Mesenchymal stem cell (in vitro differentiated cells and primary cell): Measurements from ENCODE around the gene RIN2.

Experiments used
- DNase-seq: peaks from one replicate; pipeline ENCODE4 v3.0.0-alpha.2; 2013
- H2AFZ ChIP-seq: one replicate; pipeline ENCODE4 v1.6.1; 2013; ENCODE audit warnings: low read depth, mild to moderate bottlenecking, control low read depth, inconsistent platforms, low read length, moderate library complexity
- H2AK5ac ChIP-seq: 2 replicates; pipeline ENCODE4 v1.6.1; 2013; ENCODE audit warnings: low read length, moderate library complexity, mild to moderate bottlenecking, inconsistent platforms; ENCODE audit not compliant: severe bottlenecking
- H2BK120ac ChIP-seq: one replicate; pipeline ENCODE4 v1.6.1; 2013; ENCODE audit warnings: low read depth, mild to moderate bottlenecking, inconsistent platforms, low read length, moderate library complexity
- H2BK12ac ChIP-seq, 2 experiments: one replicate each; pipeline ENCODE4 v1.6.1; 2013; ENCODE audit warnings: inconsistent platforms in 2 of 2, low read length in 2 of 2, mild to moderate bottlenecking in 2 of 2, moderate library complexity in 2 of 2, control low read depth in 1 of 2
- H2BK15ac ChIP-seq: one replicate; pipeline ENCODE4 v1.6.1; 2013; ENCODE audit warnings: mild to moderate bottlenecking, low read depth, inconsistent platforms; ENCODE audit not compliant: poor library complexity, severe bottlenecking
- H2BK5ac ChIP-seq: 2 replicates; pipeline ENCODE4 v1.6.1; 2013; ENCODE audit warnings: low read depth, mild to moderate bottlenecking, low read length, control low read depth, inconsistent platforms; ENCODE audit not compliant: poor library complexity, severe bottlenecking
- H3K14ac ChIP-seq, 2 experiments: one replicate each; pipeline ENCODE4 v1.6.1; 2013; ENCODE audit warnings: inconsistent platforms in 2 of 2, low read length in 2 of 2, control low read depth in 1 of 2, mild to moderate bottlenecking in 1 of 2, moderate library complexity in 1 of 2
- H3K18ac ChIP-seq, 2 experiments: one replicate each; pipeline ENCODE4 v1.6.1; 2013; ENCODE audit warnings: inconsistent platforms in 2 of 2, low read length in 2 of 2, control low read depth in 1 of 2, low read depth in 1 of 2, mild to moderate bottlenecking in 1 of 2
- H3K23ac ChIP-seq, 2 experiments: one replicate each; pipeline ENCODE4 v1.6.1; 2013; ENCODE audit warnings: inconsistent platforms in 2 of 2, low read length in 2 of 2, mild to moderate bottlenecking in 2 of 2, moderate library complexity in 2 of 2, control low read depth in 1 of 2
- H3K27ac ChIP-seq: 2 replicates; pipeline ENCODE4 v1.5.1; 2013; ENCODE audit warnings: mild to moderate bottlenecking, moderate library complexity, low read length, control low read depth, inconsistent platforms; ENCODE audit not compliant: poor library complexity, severe bottlenecking
- H3K27me3 ChIP-seq, 2 experiments: 2 replicates each; pipeline versions ENCODE4 v1.6.1 to v1.7.0; 2013; ENCODE audit warnings: low read length in 2 of 2, mild to moderate bottlenecking in 2 of 2, moderate library complexity in 2 of 2, control low read depth in 1 of 2, inconsistent platforms in 1 of 2; ENCODE audit not compliant: control insufficient read depth in 1 of 2, insufficient read depth in 1 of 2
- H3K36me3 ChIP-seq, 2 experiments: 2 replicates each; pipeline versions ENCODE4 v1.6.1 to v1.7.0; 2013; ENCODE audit warnings: low read length in 2 of 2, control low read depth in 1 of 2, inconsistent platforms in 1 of 2, low read depth in 1 of 2, mild to moderate bottlenecking in 1 of 2; ENCODE audit not compliant: insufficient read depth in 2 of 2, control insufficient read depth in 1 of 2
- H3K4ac ChIP-seq, 2 experiments: one replicate each; pipeline ENCODE4 v1.6.1; 2013; ENCODE audit warnings: inconsistent platforms in 2 of 2, low read length in 2 of 2, mild to moderate bottlenecking in 2 of 2, moderate library complexity in 2 of 2, control low read depth in 1 of 2, low read depth in 1 of 2
- H3K4me1 ChIP-seq: 2 replicates; pipeline ENCODE4 v1.6.1; 2013; ENCODE audit warnings: low read depth, low read length, control low read depth; ENCODE audit not compliant: control insufficient read depth, insufficient read depth
- H3K4me2 ChIP-seq: 2 replicates; pipeline ENCODE4 v1.6.1; 2013; ENCODE audit warnings: low read length, mild to moderate bottlenecking, inconsistent platforms; ENCODE audit not compliant: poor library complexity, severe bottlenecking
- H3K4me3 ChIP-seq, 2 experiments: 2 replicates each; pipeline versions ENCODE4 v1.5.1 to v1.7.0; 2013; ENCODE audit warnings: low read length in 2 of 2, mild to moderate bottlenecking in 2 of 2, control low read depth in 1 of 2, low read depth in 1 of 2; ENCODE audit not compliant: insufficient read depth in 1 of 2
- H3K79me1 ChIP-seq: replicated peaks from 2 replicates; pipeline ENCODE4 v1.6.1; 2013; ENCODE audit warnings: mild to moderate bottlenecking, control low read depth, low read length, inconsistent platforms; ENCODE audit not compliant: poor library complexity, severe bottlenecking
- H3K9ac ChIP-seq: 2 replicates; pipeline ENCODE4 v1.7.0; 2013; ENCODE audit warnings: mild to moderate bottlenecking, low read length, moderate library complexity
- H3K9me3 ChIP-seq: 2 replicates; pipeline ENCODE4 v1.7.0; 2013; ENCODE audit warnings: mild to moderate bottlenecking, low read length; ENCODE audit not compliant: control insufficient read depth
- H4K8ac ChIP-seq: one replicate; pipeline ENCODE4 v1.6.1; 2013; ENCODE audit warnings: inconsistent platforms, mild to moderate bottlenecking, low read length, moderate library complexity
- H4K91ac ChIP-seq: one replicate; pipeline ENCODE4 v1.6.1; 2013; ENCODE audit warnings: mild to moderate bottlenecking, low read length, inconsistent platforms
- WGBS: methylation state at CpG from one replicate; pipeline ENCODE4 v1.1.7; 2013; ENCODE audit warnings: mixed read lengths; 5-methylcytosine and 5-hydroxymethylcytosine counted together

RIN2 gene

DNA sequence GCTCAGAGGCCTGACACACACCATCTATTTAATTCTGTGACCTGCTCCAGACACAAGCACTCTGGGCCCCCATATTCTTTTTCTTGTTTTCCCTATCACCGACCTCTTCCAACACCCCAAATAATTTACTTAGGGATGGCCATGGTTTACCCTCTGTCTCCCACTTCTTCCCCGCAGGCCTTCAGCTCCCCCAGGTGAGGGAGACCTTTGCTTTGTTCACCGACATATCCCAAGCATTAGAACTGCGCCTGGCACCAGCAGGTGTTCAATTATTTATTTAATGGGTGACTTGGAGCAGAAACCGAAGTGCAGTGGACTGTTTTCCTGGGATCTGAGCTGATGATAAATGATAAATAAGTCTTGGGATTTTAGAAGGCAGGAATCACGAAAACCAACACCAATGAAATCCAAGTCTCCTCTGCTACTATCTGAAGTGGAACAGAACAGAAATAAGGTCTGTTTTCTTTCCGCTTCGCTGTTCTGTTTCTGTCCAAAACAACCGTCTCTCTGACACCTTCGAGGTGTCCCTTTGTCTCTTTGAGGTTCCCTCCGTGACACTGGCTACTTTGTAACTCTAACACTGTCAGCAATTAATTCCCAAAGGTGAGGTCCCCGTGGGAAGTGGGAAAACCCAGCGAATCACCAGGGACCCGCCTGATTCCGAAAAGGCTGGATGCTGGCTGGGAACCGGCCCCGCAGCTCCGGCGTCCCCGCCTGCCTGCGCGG is 1.1 kb upstream of the RIN2 start:
- no peak for DNase-seq
- Histone ChIP-seq H2AFZ (peak overlapping the region; percentile 44), H3K36me3 (no peaks in the 10 kb centered on the region), H4K8ac (peak overlapping the region; percentile 98), H2BK15ac (peak overlapping the region; percentile 93), H3K18ac (peak overlapping the region; percentile 89 to 100), H3K9me3 (no peaks in the 10 kb centered on the region), H3K4me1 (peaks cover 9% of the 10 kb centered on the region), H2AK5ac (peak overlapping the region; percentile 36), H3K27me3 (no peaks in the 10 kb centered on the region), H3K79me1 (peaks cover 6% of the 10 kb centered on the region), H3K4me2 (peak overlapping the region; percentile 95), H3K23ac (no peak overlapping the region), H2BK5ac (peak overlapping the region; percentile 98), H3K27ac (peak overlapping the region; percentile 100), H2BK12ac (peak overlapping the region in 1 of 2 experiments; percentile 78), H3K4me3 (peak overlapping the region; percentile 97 to 98), H4K91ac (peak overlapping the region; percentile 96), H3K4ac (peak overlapping the region; percentile 95 to 97), H2BK120ac (peak overlapping the region; percentile 85), H3K9ac (peak overlapping the region; percentile 97), H3K14ac (peak overlapping the region in 1 of 2 experiments; percentile 87)
- WGBS = 28% methylated on average over 22 of the region's 22 CpGs

DNA sequence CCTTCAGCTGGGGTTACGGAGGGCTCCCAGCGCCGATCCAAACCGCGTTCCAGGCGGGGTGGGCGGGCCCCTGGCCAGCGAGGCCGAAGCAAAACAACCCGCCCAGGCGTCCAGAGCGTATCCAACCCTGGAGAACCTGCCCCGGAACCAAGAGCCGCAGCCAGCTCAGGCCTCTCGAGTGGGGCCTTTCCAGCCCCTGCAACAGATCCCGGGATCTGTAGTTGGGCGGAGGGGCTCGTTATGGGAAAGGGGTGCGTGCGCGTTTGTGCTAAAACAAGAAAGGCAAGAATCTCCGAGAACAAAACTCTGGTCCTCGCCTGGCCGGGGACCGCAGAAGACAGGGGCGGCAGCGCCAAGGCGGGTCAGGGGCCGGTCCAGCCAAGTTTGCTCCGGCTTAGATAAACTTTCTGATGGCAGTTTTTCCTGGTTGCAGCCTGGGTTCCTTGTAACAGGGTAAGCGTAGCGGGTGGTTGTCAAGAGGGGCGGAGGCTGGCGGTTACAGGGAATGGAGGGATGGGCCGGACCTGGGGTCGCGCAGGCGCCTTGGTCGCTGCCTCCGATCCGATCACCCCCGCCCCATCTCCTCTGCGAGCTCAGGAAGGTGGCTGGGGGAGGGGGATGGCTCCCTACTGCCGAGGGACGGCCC is 448 bp upstream of the RIN2 start:
- Histone ChIP-seq H4K8ac (peak overlapping the region; percentile 98), H2AFZ (peak overlapping the region; percentile 46), H3K9me3 (no peaks in the 10 kb centered on the region), H3K4ac (peak overlapping the region; percentile 95 to 97), H2BK15ac (peak overlapping the region; percentile 98), H2BK12ac (peak overlapping the region in 1 of 2 experiments; percentile 78), H2AK5ac (peak overlapping the region; percentile 70), H3K23ac (peak overlapping the region; percentile 96), H3K14ac (peak overlapping the region in 1 of 2 experiments; percentile 96), H3K4me1 (peaks cover 9% of the 10 kb centered on the region), H3K18ac (peak overlapping the region; percentile 89 to 100), H3K27ac (peak overlapping the region; percentile 100), H3K9ac (peak overlapping the region; percentile 97), H3K4me2 (peak overlapping the region; percentile 95), H3K79me1 (peaks cover 10% of the 10 kb centered on the region), H2BK120ac (peak overlapping the region; percentile 85), H2BK5ac (peak overlapping the region; percentile 98), H3K27me3 (no peaks in the 10 kb centered on the region), H3K36me3 (no peaks in the 10 kb centered on the region), H4K91ac (peak overlapping the region; percentile 100), H3K4me3 (peak overlapping the region; percentile 97 to 98)
- whole genome bisulfite sequencing = 0% methylated on average over 30 of the region's 45 CpGs
- peak; percentile 95 for DNase-seq

DNA sequence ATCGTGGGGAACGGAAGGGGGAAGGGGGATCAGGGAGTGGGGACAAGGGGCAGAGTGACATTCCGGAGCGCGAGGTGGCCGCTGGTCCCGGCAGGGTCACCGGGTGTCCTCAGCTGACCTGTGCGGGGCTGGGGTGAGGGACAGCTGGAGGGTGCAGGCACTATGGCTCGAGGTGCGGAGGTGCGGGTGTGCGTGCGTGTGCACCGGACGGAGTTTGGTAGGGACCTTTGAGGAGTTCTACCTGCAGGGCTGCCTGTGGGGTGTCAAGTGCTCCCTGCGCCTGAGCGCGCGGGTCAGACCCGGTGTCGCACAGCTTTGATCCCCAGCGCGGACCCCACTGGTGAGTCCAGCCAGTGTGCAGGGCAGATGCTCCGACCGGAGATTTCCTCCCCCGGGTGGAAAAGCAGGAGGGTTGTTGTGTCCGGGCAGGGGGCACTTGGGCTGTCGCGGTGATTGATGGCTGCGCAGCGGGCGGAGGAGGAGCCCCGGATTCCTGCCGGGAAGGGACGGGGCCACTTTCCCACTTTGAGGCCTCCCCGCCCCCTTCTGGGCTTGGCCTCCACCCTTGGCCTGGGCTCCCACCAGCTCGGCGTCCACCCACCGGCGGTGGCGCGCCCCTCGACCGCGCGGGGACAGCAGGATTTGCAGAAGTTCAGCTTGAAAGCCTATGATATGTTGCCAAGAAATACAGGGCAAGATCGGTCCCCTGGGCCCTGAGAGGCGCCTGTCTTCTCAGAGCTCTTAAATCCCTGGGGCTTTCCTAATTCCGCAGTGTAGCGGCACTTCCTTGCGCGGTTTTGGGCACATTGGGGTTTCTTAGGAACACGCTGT is 658 bp downstream of the RIN2 start:
- no peaks in the 10 kb centered on the region for H3K36me3 ChIP-seq
- 1% methylated on average over 54 of the region's 54 CpGs for WGBS

More for the DNA sequence above, 658 bp downstream of the RIN2 start:
- Histone ChIP-seq H2BK12ac (peak overlapping the region; percentile 12 to 97), H3K14ac (peak overlapping the region in 1 of 2 experiments; percentile 100), H2BK5ac (peak overlapping the region; percentile 98), H3K4me3 (peak overlapping the region; percentile 97 to 98), H3K4ac (peak overlapping the region; percentile 96 to 100), H3K9ac (peak overlapping the region; percentile 97), H3K18ac (peak overlapping the region; percentile 100), H2AFZ (peak overlapping the region; percentile 55), H2BK120ac (peak overlapping the region; percentile 99), H3K9me3 (no peaks in the 10 kb centered on the region), H3K4me1 (peaks cover 9% of the 10 kb centered on the region), H4K91ac (peak overlapping the region; percentile 100), H3K27ac (peak overlapping the region; percentile 100), H3K4me2 (peak overlapping the region; percentile 79), H2BK15ac (peak overlapping the region; percentile 89), H4K8ac (peak overlapping the region; percentile 82), H3K27me3 (no peaks in the 10 kb centered on the region), H3K79me1 (peaks cover 10% of the 10 kb centered on the region), H3K23ac (peak overlapping the region; percentile 90 to 95), H2AK5ac (peak overlapping the region; percentile 79)
- peak; percentile 71 for DNase-seq
